Measurements from ENCODE around the gene GLMP.

GLMP gene

DNA sequence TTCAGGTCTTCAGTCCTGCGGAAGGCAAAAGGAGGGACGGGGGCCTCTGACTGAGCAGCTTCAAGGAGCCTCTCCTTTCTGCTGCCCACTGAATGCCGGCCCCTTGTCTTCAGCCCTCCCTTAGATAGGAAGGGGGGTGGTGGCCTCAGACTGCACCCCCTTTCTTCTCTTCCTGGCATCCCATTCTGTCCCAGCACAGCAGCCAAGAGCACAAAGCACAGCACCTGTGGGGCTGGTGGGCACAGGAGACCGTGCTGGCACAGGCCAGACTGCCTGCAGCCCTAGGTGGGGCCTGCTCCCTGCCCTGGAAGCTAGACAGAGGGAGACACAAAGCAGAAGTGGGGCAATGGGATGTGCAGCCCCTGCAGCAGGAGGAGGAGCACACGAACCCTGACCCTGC is 45.9 kb downstream of the GLMP start:
- no peak for DNase-seq (ENCODE audit: low spot score)

DNA sequence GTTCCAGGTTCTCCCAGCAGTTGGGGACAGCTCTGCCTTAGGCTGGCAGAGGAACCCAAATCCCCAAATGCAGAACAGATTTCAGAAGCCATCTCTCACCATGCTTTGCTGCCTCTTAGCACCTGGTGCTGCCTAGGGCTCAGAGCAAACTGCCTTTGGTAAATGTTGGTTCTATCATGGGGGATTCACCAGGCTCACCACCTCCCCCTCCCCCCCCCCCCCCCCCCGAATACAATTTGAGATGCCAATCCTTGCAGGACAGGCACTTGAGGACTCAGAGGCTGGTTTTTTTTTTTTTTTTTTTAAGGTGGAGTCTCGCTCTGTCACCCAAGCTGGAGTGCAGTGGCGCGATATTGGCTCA is 47.2 kb downstream of the GLMP start:
- no peak for DNase-seq (ENCODE audit: low spot score)

GRCh38 chr1:156247460-156248322 is 47.8 kb downstream of the GLMP start, which contains the start of gene PAQR6:
Gene PAQR6, minus strand, starts transcription at chr1:156248056. Its CDS starts 1,325 bp downstream, at chr1:156246731.
- no peak for DNase-seq (ENCODE audit: low spot score)

DNA sequence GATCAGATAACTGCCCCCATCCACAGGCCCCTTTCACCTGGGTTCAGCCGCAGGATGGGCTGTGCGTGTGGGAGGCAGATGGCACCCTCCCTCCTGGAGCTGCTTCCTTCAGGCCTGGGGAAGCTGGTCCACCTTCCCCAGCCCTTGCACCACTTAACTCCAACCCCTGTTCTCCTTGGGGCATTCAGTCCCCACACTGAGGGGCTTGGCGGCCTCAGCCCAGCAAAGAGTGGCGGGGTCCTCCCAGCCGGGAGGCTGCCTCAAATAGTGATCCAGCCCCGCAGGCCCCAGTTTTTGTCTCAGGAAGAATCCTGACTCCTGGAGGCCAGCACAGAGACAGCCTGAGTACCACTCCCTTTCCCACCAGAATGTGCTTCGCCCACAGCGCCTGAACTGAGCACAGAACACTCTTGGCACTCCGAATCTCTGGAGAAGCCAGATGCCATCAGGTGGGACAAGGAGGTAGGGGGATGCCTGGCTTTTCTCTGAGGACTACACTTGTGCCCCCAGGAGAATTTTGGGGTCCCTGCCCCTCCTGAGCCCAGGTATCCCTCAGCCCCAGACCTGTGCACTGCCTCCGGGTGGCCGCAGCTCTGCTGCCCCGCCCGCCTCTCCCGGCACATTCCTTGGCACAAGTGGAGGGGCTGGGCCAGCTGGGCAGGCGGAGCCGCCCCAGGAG is 48.6 kb downstream of the GLMP start:
- DNase-seq (ENCODE audit: low spot score), result no peak

- DNase-seq (ENCODE audit: low spot score), result no peak
Measured at GRCh38 chr1:156246241-156246780, 49.2 kb downstream of the GLMP start.

GRCh38 chr1:156245451-156246232 is 49.8 kb downstream of the GLMP start:
- DNase-seq (ENCODE audit: low spot score), result no peak

DNA sequence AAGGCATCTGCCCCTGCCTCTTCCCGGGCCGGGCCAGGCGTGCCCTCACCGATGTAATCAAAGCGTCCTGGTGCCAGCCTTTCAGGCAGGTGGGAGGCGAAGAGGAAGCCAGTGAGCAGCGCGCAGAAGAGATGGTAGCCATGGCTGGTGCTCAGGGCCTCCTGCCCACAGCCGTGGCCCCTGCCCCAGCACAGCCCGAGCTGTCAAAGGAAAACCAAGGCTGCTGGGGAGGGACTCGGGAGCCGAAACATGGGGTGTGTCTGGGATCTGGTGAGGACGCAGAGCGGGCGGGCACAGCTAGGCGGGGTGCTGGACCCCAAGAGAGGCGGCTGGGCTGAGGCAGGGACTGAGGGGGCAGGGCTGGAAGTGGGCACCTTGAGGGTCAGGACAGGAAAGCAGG is 50.8 kb downstream of the GLMP start:
- DNase-seq (ENCODE audit: low spot score), result no peak

DNA sequence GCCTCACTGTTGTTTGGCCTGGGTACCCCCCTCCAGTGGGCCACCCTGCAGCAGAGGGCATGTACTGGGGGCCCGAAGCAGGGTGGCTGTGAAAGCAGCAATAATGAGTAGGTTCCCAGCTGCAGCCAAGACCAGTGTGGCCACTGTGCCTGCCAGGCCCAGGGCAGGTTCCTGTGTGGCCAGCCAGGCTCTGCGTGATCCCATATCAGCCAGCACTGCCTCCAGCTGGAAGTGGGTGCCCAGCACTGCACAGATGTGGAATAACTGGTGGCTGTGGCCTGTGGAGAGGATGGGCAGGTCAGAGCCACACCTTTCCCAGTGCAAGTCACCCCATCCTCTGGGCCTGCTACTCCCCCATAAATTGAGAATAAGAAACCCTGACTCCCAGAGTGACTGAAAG is 51.4 kb downstream of the GLMP start:
- DNase-seq (ENCODE audit: low spot score), result no peak

GRCh38 chr1:156242738-156243137 is 52.7 kb downstream of the GLMP start:
- no peak for DNase-seq (ENCODE audit: low spot score)
